AG04450 (cell line): ENCODE data around the gene TARP.

Source experiments
- CTCF ChIA-PET: fragments of 300-600, 350-600 bp; formaldehyde crosslinking; extraction: SDS; loops from one replicate; lab custom pipeline; 2022; ENCODE audit warnings: antibody characterized with exemption, inconsistent platforms; lab: Charles Lee
- POLR2A ChIA-PET: fragments of 350-600 bp; formaldehyde crosslinking; extraction: SDS; loops from one replicate; lab custom pipeline; 2021; ENCODE audit warnings: antibody characterized with exemption, inconsistent platforms; lab: Yijun Ruan, JAX
- DNase-seq: peaks from one replicate; pipeline ENCODE4 v3.0.0-alpha.2; 2011; ENCODE audit warnings: low read depth, low spot score
- H3K27ac ChIP-seq: one replicate; pipeline ENCODE4 v1.5.1; 2012; ENCODE audit warnings: low read depth, low read length, control low read depth
- H3K27me3 ChIP-seq: one replicate; pipeline ENCODE4 v1.6.0; 2012; ENCODE audit warnings: low read length; ENCODE audit not compliant: control insufficient read depth, insufficient read depth
- H3K4me3 ChIP-seq: 2 replicates; pipeline ENCODE4 v1.5.1; 2011; ENCODE audit warnings: mild to moderate bottlenecking, low read depth, low read length, control low read depth
- H3K9me3 ChIP-seq: 2 replicates; pipeline ENCODE4 v1.5.1; 2012; ENCODE audit warnings: low read length; ENCODE audit not compliant: control insufficient read depth, insufficient read depth
- CTCF ChIP-seq: IDR thresholded peaks from 2 replicates; pipeline ENCODE4 v1.5.1; 2011; ENCODE audit warnings: low read depth, low read length, control low read depth, inconsistent platforms

TARP gene

GRCh38 chr7:38321050-38321449 is 47.6 kb upstream of the TARP start:
- POLR2A ChIA-PET, result interaction anchor here (1.4 kb wide), 1 partner anchor 14 kb away, joined by 3 read pairs; no protein-coding TSS in a partner anchor
- H3K4me3 ChIP-seq, result no peak overlapping the region
- no peak for DNase-seq
- H3K27me3 ChIP-seq, result peaks cover 2% of the 10 kb centered on the region
- H3K9me3 ChIP-seq, result no peaks in the 10 kb centered on the region
- TF ChIP-seq CTCF, result no peak
- no peak overlapping the region for H3K27ac ChIP-seq
- CTCF ChIA-PET, result interaction anchor here (1.0 to 10.5 kb wide), 5 partner anchors 9 to 105 kb away, joined by 3 to 114 read pairs (median 3); no protein-coding TSS in a partner anchor

- ChIA-PET CTCF (interaction anchor here (0.7 to 10.5 kb wide), 12 partner anchors 8 to 215 kb away, joined by 3 to 114 read pairs (median 10); no protein-coding TSS in a partner anchor), POLR2A (no interaction called here)
- no peak for TF ChIP-seq CTCF
- H3K4me3 ChIP-seq, result no peak overlapping the region
- DNase-seq, result no peak
- H3K27ac ChIP-seq, result no peak overlapping the region
- no peaks in the 10 kb centered on the region for H3K9me3 ChIP-seq
- no peaks in the 10 kb centered on the region for H3K27me3 ChIP-seq
These were observed 46.4 kb upstream of the TARP start for GRCh38 chr7:38319873-38320272.

GRCh38 chr7:38318803-38319416 is 45.5 kb upstream of the TARP start:
- Histone ChIP-seq H3K4me3 (no peak overlapping the region), H3K27me3 (no peaks in the 10 kb centered on the region), H3K27ac (no peak overlapping the region), H3K9me3 (no peaks in the 10 kb centered on the region)
- ChIA-PET CTCF (interaction anchor here (0.7 to 10.5 kb wide), 15 partner anchors 10 to 215 kb away, joined by 3 to 114 read pairs (median 7); no protein-coding TSS in a partner anchor), POLR2A (no interaction called here)
- peak; percentile 82 for TF ChIP-seq CTCF
- peak; percentile 51 for DNase-seq

GRCh38 chr7:38318241-38318640 is 44.8 kb upstream of the TARP start:
- POLR2A ChIA-PET, result no interaction called here
- Histone ChIP-seq H3K4me3 (no peak overlapping the region), H3K27ac (no peak overlapping the region), H3K9me3 (no peaks in the 10 kb centered on the region), H3K27me3 (no peaks in the 10 kb centered on the region)
- DNase-seq, result no peak
- TF ChIP-seq CTCF, result no peak
- CTCF ChIA-PET, result interaction anchor here (0.7 to 10.5 kb wide), 13 partner anchors 11 to 215 kb away, joined by 3 to 114 read pairs (median 9); no protein-coding TSS in a partner anchor

GRCh38 chr7:38317515-38317914 is 44.1 kb upstream of the TARP start:
- H3K4me3 ChIP-seq, result no peak overlapping the region
- CTCF ChIA-PET, result interaction anchor here (1.0 to 10.5 kb wide), 7 partner anchors 17 to 212 kb away, joined by 3 to 114 read pairs (median 19); no protein-coding TSS in a partner anchor
- TF ChIP-seq CTCF, result no peak
- H3K27me3 ChIP-seq, result no peaks in the 10 kb centered on the region
- no peak for DNase-seq
- H3K9me3 ChIP-seq, result no peaks in the 10 kb centered on the region
- H3K27ac ChIP-seq, result no peak overlapping the region
- POLR2A ChIA-PET, result interaction anchor here (0.6 kb wide), 1 partner anchor 24 kb away, joined by 3 read pairs; no protein-coding TSS in a partner anchor
